Pons (tissue), 1 donor: ENCODE data around the gene PLD6.
A peak's percentile ranks its signal among the peaks of the same experiment; 100 is the strongest.
"Not testable (repeated sequence)": the region's sequence is repeated elsewhere in the genome, so short reads cannot be mapped to it uniquely, and the experiment has no call there.

Source experiments
- DNase-seq: peaks from one replicate; pipeline ENCODE4 v3.0.0-alpha.2; 2016; ENCODE audit warnings: low spot score

PLD6 gene

DNA sequence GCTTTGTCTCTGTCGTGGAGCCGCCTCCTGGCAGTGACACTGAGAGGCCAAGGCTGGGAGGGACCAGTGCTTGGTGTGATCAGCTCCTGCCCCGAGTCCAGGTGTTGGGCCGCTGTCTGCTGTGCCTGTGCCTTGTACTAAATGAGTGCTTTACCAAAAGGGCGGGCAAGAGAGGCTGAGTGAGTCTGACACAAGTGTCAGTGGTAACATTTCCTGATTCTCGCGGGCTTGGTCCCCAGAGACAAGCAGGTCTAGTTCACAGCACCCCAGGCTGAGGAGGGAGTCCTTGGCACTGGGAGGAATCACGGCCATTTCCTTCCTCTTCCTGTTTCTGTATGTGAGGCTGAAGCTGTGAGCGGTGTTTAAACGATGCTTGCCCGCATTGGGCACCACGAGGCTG, 30.2 kb downstream of the PLD6 start:
- DNase-seq = no peak

DNA sequence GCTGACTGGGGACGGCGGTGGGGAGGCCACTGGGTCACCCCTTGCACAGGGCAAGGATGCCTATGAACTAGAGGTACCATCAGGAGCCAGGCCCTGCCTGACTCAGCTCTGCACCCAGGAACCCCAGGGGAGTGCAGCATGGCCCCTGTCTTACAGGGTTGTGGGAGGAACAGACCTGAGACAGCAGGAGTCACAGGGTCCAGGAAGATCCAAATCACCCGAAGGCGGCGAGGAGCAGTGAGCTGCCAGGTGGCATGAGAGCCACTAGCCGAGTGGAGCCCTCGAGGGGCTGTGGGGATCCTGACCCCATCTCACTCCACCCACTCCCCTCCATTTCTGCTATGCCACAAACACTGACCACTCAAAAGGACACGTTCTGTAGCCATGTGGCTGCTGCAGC, 30.8 kb downstream of the PLD6 start:
- DNase-seq = no peak

DNA sequence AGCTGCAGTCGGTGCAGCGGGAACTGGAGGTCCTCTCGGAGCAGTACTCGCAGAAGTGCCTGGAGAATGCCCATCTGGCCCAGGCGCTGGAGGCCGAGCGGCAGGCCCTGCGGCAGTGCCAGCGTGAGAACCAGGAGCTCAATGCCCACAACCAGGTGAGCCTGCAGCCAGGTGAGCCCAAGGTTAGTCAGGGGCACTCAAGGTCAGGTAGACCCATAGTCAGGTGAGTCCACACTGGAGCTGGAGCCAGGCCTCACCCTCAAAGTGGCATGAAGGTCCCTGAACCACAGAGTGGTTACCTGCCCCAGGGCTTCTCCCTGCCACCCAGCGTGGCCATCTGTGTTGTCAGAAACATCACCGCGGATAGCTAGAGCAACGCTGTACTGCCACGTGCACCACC, 32.2 kb downstream of the PLD6 start:
- DNase-seq = no peak

DNA sequence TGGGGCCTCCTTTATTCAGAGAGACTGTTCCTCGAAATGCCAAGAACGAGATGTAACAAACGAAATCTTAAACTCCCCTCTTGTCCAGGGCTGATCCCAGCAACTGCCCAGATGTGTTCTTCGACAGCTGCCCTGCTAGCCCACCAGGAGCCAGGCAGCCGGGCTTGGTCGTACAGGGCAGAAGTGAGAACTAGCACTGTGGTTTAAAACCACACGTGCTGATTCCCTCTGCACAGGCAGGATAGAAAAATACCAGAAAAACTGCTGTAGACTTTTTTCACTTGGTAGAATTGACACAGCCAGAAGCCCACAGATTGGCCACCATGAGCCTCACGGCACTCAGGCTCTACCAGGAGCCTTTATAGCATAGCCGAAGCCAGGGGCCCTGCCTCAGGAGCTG, 33.1 kb downstream of the PLD6 start:
- no peak for DNase-seq

DNA sequence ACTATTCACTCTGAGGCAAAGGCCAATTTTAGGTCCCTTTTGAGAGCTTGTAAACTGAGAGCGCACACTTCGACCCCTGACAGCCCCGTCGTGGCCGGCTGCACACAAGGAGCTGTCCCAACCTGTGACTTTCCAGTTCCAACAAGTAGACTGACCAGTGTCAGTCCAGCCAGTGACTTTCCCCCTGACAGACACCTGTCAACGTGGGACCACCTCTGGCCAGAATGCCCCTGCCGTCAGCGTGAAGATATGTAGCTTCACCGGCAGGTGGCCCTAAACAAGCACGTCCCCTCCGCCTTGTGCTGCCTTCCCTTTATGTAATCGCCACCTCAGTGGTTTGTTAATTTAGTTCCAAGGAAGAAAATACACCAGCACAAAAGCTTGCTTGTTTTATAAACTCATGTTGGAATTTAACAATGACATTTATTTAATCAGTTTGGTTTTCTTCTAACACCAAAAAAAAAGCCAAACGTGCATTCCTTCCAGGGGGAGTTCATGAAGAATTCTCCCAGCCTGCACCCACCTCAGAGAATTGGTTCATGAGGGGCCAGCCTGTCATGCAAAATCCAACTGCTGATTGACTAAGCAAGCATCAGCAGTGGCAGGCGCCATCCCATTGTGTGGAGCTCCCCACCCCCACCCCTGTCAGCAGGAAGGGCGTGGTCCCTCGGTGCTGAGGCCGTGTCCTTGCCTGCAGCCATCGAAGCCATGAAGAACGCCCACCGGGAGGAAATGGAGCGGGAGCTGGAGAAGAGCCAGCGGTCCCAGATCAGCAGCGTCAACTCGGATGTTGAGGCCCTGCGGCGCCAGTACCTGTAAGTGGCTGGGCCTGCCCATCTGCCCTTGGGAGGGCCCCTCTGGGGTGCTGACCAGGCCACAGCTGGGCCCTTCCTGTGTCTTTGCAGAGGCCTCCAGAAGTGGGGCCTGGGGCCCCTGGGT, 33.9 kb downstream of the PLD6 start:
- DNase-seq = peak; percentile 35

DNA sequence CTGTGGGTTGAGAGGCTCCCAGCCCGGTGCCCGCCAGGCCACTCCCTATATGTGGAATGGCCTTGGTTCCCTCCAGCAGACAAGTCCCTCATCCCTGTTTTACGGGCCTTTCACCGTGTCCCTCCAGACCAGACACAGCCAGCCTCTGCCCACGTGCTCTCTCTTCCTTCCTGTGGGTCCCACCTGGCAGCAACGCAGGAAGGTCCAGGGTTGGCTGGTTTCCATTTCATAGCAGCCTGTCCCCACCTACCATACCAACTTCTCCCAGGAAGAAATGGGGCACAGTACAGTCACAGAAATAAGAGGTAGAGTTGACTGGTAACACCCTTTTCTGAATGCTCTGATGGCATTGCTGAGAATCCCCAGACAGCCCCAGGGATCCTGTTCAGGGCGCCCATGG, 34.9 kb downstream of the PLD6 start:
- DNase-seq = no peak

DNA sequence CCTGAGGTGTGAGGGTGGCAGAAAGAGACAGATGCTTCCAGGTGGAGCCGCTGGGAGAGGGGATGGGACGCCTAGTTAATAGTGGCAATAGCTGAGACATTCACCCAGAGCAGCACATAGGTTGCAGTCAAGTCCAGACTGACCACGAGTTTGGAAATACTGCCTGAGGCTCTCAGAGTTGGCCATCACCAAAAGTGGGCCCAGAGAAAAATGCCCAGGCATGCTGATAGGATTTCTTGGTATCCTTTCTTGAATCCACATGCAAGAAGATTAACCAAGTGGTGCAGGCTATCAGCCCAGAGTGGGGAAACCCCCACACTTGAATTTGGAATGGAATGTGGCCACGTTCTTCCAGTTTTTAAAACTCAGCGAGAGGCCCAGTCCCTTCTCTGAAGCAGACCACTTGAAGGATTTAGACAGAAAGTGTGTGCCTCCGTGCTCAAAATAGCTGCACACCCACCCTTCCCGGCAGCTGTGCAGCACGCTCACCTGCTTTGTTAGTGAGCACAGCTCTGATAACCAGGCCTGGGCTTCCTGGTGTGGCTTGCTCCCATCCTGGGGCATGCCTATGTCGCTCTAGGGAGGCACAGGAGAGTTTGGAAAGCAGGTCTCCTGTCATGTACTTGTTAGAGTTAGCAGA, 35.7 kb downstream of the PLD6 start:
- no peak for DNase-seq

DNA sequence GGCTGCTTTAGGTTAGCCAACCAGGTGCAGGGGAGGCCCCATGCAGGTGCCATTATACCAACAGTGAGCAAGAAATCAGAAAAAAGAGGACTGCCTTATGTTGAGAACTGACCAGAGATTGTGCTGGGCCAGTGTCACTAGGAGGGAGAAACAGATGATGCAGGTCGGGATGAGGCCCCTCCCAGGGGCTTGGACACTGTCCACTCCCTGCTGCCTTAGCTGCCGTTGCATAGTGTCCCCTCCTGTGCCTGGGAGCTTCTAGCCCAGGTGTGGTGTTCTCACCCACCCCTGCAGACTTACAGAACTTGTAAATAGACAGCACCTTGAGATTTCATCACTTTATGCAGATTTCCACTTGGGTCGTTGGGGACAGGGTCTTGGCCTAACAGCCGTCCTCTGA, 36.7 kb downstream of the PLD6 start:
- no peak for DNase-seq

DNA sequence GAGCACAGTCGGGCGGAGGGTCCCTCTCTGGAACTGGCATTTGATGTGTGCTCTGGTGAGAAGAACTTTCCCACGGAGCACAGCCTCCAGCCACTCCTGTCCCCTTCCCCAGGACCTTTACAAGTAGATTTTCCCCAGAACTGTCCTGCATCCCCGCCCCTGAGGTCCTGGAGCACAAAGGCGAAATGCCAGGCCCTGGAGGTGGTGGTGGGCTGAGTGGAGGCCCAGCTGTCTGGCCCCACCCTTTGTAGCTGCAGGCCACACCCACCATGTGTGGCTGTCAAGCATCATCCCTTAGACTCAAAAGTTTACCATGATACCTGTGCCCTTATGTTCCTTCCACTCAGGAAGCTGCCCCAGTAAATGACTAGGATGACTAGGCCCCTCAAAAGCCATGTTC, 37.7 kb downstream of the PLD6 start:
- no peak for DNase-seq

DNA sequence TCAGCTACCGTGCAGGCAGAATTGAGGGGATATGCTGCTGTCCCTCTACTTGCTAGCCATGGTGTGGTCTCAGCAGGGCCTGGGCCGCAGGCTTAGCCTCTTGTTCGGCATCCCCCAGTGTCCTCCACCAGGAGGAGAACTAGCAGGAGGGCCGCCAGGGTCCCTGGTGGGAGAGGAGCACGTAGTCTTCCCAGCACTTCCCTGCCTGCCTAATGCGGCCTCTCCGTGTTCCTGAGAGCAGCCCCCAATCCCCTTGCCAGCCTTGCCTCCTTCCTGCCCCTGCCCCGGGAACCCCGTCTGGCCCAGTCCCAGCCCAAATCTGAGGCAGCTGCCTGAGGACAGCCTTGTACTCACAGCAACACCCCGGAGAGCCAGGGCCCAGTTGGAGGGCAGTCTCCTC, 38.1 kb downstream of the PLD6 start:
- DNase-seq = no peak

DNA sequence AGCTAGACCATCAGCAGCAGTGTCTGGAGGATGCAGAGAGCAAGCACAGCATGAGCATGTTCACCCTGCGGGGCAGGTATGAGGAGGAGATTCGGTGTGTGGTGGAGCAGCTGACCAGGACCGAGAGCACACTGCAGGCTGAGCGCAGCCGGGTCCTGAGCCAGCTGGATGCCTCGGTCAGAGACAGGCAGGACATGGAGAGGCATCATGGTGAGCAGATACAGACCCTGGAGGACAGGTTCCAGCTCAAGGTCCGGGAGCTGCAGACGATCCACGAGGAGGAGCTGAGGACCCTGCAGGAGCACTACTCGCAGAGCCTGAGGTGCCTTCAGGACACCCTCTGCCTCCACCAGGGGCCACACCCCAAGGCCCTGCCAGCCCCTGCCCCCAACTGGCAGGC, 38.8 kb downstream of the PLD6 start:
- no peak for DNase-seq

DNA sequence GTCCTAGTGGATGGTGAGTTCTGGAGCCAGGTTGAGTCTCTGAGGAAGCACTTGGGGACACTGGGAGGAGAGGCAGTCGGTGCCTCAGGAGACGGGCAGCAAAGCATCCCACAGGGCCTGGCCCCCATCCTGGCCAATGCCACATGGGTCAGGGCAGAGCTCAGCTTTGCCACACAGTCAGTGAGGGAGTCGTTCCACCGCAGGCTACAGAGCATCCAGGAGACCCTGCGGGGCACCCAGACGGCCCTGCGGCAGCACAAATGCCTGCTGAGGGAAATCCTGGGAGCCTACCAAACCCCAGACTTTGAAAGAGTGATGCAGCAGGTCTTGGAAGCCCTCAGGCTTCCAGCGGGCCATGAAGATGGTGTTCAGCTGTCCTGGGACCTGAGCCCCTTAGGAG, 39.7 kb downstream of the PLD6 start:
- no peak for DNase-seq

DNA sequence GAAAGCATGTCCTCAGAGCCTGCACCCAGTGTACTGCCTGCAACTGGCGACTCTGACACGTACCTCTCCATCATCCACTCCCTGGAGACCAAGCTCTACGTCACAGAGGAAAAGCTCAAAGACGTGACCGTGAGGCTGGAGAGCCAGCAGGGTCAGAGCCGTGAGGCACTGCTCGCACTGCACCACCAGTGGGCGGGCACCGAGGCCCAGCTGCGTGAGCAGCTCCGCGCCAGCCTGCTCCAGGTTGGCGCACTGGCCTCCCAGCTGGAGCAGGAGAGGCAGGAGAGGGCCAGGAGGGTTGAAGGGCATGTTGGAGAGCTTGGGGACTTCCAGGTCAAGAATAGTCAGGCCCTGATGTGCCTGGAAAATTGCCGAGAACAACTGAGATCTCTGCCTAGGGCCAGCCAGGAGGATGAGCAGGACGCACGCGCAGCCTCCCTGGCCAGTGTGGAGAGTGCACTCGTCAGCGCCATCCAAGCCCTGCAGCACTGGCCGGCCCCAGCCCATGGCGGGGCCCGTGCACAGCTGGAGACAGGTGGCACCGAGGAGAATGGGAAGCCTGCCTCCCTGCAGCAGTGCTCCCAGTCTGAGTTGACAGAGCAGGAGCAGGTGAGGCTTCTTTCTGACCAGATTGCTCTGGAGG, 40.3 kb downstream of the PLD6 start:
- no peak for DNase-seq

DNA sequence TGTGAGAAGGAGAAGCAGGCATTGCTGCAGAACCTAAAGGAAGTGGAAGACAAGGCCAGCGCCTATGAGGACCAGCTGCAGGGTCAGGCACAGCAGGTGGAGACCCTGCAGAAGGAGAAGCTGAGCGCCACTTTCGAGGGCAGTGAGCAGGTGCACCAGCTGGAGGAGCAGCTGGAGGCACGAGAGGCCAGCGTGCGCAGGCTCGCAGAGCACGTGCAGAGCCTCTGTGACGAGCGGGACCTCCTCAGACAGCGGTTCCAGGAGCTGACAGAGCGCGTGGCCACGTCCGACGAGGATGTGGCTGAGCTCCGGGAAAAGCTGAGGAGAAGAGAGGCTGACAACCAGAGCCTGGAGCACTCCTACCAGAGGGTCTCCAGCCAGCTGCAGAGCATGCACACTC, 41.5 kb downstream of the PLD6 start:
- DNase-seq = no peak

DNA sequence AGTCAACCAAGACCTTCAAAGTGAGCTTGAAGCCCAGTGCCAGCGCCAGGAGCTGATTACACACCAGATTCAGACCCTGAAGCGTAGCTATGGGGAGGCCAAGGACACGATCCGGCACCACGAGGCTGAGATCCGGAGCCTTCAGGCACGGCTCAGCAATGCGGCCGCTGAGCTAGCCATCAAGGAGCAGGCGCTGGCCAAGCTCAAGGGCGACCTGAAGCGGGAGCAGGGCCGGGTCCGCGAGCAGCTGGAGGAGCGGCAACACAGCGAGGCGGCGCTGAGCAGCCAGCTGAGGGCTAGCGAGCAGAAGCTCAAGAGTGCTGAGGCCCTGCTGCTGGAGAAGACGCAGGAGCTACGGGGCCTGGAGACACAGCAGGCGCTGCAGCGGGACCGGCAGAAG, 42.0 kb downstream of the PLD6 start:
- no peak for DNase-seq

DNA sequence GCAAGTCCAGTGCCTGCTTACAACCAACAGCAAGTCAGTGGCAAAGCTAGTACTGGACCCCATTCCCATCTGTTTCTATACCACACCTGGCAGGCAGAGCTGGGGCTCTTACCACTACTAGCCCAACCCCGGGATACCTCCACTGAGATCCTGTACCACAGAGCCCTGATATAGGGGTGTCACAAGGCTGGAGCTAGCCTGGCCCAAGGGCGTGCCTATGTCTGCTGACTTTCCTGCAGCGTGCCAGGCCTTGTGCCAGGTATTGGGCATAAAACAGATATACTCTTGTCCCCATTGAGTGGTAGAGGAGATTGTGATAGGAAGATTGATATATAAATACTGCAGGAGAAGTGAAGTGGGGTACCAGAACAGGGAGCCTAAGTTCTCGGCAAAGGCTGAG, 44.4 kb downstream of the PLD6 start:
- DNase-seq = no peak

DNA sequence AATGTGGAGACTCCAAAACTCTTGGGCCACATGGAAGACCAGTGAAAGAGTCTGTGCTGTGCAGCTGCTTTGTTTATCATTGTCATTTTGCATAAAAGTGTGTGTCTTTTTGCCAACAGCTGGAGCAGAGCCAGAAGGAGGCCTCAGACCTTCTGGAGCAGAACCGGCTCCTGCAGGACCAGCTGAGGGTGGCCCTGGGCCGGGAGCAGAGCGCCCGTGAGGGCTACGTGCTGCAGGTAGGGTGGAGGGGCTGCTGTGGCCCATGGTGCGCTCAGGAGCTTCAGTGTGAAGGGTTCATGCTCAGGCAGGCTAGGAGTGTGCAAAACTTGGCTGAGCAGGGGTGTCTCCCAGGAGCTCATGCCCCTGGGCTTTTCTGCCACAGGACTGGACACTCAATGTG, 45.0 kb downstream of the PLD6 start:
- DNase-seq = no peak

DNA sequence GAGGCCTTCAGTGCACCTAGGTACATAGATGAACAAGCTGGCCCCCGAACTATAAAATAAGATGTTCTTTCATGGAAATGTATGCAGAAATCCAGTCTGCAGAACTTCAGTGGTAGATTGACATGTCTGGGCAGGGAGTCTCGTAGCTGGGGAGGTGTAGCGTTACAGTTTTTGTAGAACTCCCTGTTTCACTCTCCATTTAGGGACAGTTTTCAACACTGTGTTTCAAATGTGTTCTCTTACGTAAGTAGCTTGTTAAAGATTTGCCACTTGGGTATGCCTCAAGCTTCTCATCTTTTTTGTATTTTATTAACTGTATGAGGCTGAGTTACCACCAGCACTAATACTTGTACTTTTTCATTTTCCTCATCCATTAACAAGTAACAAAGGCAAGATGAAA, 46.6 kb downstream of the PLD6 start:
- DNase-seq = no peak

DNA sequence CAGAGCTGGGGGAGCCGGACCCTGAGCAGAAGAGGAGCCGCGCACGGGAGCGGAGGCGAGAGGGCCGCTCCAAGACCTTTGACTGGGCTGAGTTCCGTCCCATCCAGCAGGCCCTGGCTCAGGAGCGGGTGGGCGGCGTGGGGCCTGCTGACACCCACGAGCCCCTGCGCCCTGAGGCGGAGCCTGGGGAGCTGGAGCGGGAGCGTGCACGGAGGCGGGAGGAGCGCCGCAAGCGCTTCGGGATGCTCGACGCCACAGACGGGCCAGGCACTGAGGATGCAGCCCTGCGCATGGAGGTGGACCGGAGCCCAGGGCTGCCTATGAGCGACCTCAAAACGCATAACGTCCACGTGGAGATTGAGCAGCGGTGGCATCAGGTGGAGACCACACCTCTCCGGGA, 47.6 kb downstream of the PLD6 start:
- DNase-seq = not testable (repeated sequence)

DNA sequence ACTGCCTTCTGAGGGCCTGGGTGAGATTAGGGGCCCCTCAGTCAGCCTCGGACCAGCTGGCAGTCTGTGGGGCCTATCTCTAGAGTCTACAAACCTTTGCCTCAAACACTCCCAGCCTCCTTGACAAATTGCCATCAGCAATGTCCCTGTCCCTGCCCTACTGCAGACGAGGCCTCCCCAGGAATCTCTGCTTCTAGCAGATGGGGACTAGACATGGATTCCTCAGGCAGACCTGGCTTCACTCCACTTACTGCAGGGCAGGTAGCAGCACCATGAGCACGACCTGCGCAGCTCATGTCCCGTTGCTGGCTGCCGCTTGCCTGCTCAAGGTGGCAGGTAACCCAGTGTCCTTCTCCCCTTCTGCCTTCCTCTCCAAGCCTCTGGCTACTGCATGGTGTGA, 49.1 kb downstream of the PLD6 start:
- DNase-seq = no peak

DNA sequence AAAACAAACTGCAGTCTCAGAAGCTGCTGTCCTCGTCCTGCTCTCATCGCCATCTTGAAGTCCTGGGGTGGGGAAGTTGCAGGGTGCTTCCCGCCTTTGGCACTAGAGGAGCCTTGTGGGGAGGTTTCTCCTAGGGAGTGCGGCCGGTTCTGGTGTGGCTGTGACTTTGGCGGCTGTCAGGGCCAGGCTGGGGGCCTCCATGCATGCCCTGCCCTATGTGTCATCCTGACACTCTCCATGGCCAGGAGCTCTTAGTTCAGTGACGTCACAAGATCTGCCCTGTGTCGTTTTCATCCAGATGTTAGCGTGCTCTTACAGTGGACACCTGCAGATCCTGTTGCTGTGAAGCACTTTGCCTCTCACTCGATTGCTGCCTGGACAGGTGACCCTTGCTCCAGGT, 49.6 kb downstream of the PLD6 start:
- no peak for DNase-seq

DNA sequence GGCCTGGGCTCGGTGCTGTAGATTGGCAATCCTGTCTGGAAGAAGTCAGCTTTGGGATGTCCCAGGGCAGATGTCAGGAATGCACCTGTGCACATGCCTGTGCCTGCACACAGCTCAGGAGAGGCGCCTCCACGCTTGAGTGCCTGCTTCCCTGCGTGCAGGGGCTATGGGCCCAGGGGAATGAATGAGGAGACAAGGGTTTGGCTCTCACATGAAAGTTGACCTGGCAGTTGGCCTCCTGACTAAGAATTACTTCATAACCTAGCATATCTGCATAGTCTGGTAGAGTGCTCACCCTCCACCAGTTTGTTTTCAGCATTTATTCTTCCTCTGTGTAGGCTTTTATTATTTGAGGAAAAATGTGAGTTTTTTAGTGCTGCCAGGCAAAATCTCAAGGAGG, 50.0 kb downstream of the PLD6 start:
- no peak for DNase-seq

DNA sequence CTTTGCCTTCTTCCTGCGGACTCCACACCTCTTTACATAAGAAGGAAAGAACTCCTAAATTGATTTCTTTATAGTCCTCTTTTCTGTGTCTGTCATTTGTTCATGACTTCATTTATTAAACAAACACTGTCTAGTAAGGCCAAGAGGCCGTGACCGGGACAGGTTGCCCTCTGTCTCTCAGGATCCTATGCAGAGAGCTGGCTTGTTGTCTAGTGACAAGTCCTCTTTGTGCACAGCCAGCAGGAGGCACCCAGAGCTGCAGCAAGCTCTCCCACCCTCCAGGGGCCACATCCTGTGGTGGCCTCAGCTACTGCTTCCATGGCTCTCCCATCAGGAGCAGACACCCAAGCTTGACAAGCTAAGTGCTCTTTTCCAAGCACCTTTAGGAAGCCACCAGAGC, 50.6 kb downstream of the PLD6 start:
- no peak for DNase-seq
